GM23338 (cell line): ENCODE results near the gene GK2. TPM values are rescaled to one million over a fixed set of nuclear protein-coding genes. Genes with fewer than 3 reads are reported as not detected.

Experiments used
- ATAC-seq: fragments of 200-7000 bp; cut with Tn5 transposase; 3 replicates; pipeline ENCODE4 v1.9.1; 2020
- DNase-seq: peaks from one replicate; pipeline ENCODE4 v3.0.0-alpha.2; 2015; ENCODE audit warnings: low spot score
- H2AFZ ChIP-seq: fragments of 200-600 bp; sonication (generic); 2 replicates; pipeline ENCODE4 v1.8.0; 2016; ENCODE audit warnings: antibody characterized with exemption, mild to moderate bottlenecking, moderate library complexity
- H3F3A ChIP-seq: fragments of 200-600 bp; sonication (generic); replicated peaks from 2 replicates; pipeline ENCODE4 v1.8.0; 2017; ENCODE audit warnings: antibody characterized with exemption, mixed run types, low read depth
- H3K27ac ChIP-seq: fragments of 200-600 bp; sonication (generic); 2 replicates; pipeline ENCODE4 v1.6.1; 2016; ENCODE audit warnings: low read depth
- H3K27me3 ChIP-seq: fragments of 200-600 bp; sonication (generic); 2 replicates; pipeline ENCODE4 v1.8.0; 2016; ENCODE audit warnings: mild to moderate bottlenecking, mixed run types, moderate library complexity; ENCODE audit not compliant: insufficient read depth
- H3K36me3 ChIP-seq: fragments of 200-600 bp; sonication (generic); 2 replicates; pipeline ENCODE4 v1.8.0; 2016; ENCODE audit warnings: mild to moderate bottlenecking; ENCODE audit not compliant: insufficient read depth
- H3K4me1 ChIP-seq: fragments of 200-600 bp; sonication (generic); 2 replicates; pipeline ENCODE4 v1.8.0; 2016; ENCODE audit warnings: mild to moderate bottlenecking, moderate library complexity; ENCODE audit not compliant: insufficient read depth
- H3K4me2 ChIP-seq: fragments of 200-600 bp; sonication (generic); 2 replicates; pipeline ENCODE4 v1.7.1; 2017; ENCODE audit warnings: mixed run types
- H3K4me3 ChIP-seq: fragments of 200-600 bp; sonication (generic); 2 replicates; pipeline ENCODE4 v1.6.1; 2016; ENCODE audit warnings: mixed run types
- H3K79me2 ChIP-seq: fragments of 200-600 bp; sonication (generic); replicated peaks from 2 replicates; pipeline ENCODE4 v1.8.0; 2017; ENCODE audit warnings: mild to moderate bottlenecking; ENCODE audit not compliant: insufficient read depth
- H3K9me2 ChIP-seq: fragments of 200-600 bp; sonication (generic); 2 replicates; pipeline ENCODE4 v1.8.0; 2017; ENCODE audit not compliant: insufficient read depth
- H4K20me1 ChIP-seq: fragments of 200-600 bp; sonication (generic); replicated peaks from 2 replicates; pipeline ENCODE4 v1.8.0; 2017; ENCODE audit warnings: mild to moderate bottlenecking; ENCODE audit not compliant: insufficient read depth
- H3K27ac Mint-ChIP-seq: 2 replicates; pipeline ENCODE4 v1.8.0; 2020; ENCODE audit warnings: inconsistent platforms, mild to moderate bottlenecking, moderate library complexity, mixed read lengths
- H3K27me3 Mint-ChIP-seq: 3 replicates; pipeline ENCODE4 v1.8.0; 2022; ENCODE audit warnings: low read depth, mild to moderate bottlenecking, moderate library complexity, mixed read lengths, inconsistent platforms; ENCODE audit not compliant: insufficient read depth, poor library complexity
- H3K36me3 Mint-ChIP-seq: 3 replicates; pipeline ENCODE4 v1.8.0; 2021; ENCODE audit warnings: low read depth, mild to moderate bottlenecking, inconsistent platforms, moderate library complexity, mixed read lengths
- H3K4me1 Mint-ChIP-seq: 3 replicates; pipeline ENCODE4 v1.8.0; 2020; ENCODE audit warnings: mild to moderate bottlenecking, inconsistent platforms, mixed read lengths
- H3K4me3 Mint-ChIP-seq: 3 replicates; pipeline ENCODE4 v1.8.0; 2021; ENCODE audit warnings: moderate library complexity, mild to moderate bottlenecking, inconsistent platforms, mixed read lengths
- H3K9me3 Mint-ChIP-seq: 3 replicates; pipeline ENCODE4 v1.8.0; 2020; ENCODE audit warnings: moderate library complexity, mild to moderate bottlenecking, inconsistent platforms, mixed read lengths
- CREB1 ChIP-seq: fragments of 250-450 bp; sonication (Bioruptor Pico); IDR thresholded peaks from 2 replicates; pipeline ENCODE4 v1.5.0; 2020; ENCODE audit warnings: low read depth, mild to moderate bottlenecking, moderate library complexity
- CTCF ChIP-seq, 2 experiments: fragments of 200-600 bp in 1 of 2; sonication (generic) in 1 of 2; conservative IDR thresholded peaks; 2 replicates each; pipeline versions ENCODE4 v1.5.1 to v1.6.1; 2016 to 2017; ENCODE audit warnings: antibody characterized with exemption in 2 of 2, low read depth in 2 of 2, mild to moderate bottlenecking in 2 of 2, moderate library complexity in 1 of 2
- EZH2 ChIP-seq: fragments of 200-600 bp; sonication (generic); IDR thresholded peaks from one replicate; pipeline ENCODE4 v1.8.0; 2017; ENCODE audit warnings: antibody characterized with exemption, mild to moderate bottlenecking, low read depth; ENCODE audit not compliant: unreplicated experiment
- EZH2phosphoT487 ChIP-seq: fragments of 200-600 bp; sonication (generic); IDR thresholded peaks from one replicate; pipeline ENCODE4 v1.8.1; 2018; ENCODE audit warnings: antibody characterized with exemption; ENCODE audit not compliant: unreplicated experiment
- JUNB ChIP-seq: IDR thresholded peaks from one replicate; pipeline ENCODE4 v1.6.1; 2016; ENCODE audit warnings: antibody characterized with exemption; ENCODE audit not compliant: unreplicated experiment
- NANOG ChIP-seq: IDR thresholded peaks from 2 replicates; pipeline ENCODE4 v1.6.1; 2016; ENCODE audit warnings: antibody characterized with exemption, borderline replicate concordance
- POLR2AphosphoS5 ChIP-seq: IDR thresholded peaks from 2 replicates; pipeline ENCODE4 v1.6.1; 2016; ENCODE audit warnings: antibody characterized with exemption, low read depth
- STAT1 ChIP-seq: IDR thresholded peaks from one replicate; pipeline ENCODE4 v1.6.1; 2016; ENCODE audit warnings: antibody characterized with exemption; ENCODE audit not compliant: unreplicated experiment
- ZNF114 ChIP-seq: fragments of 250-450 bp; sonication (Bioruptor Pico); IDR thresholded peaks from 2 replicates; pipeline ENCODE4 v1.5.0; 2020; ENCODE audit warnings: mild to moderate bottlenecking, moderate library complexity
- ZNF331 ChIP-seq: fragments of 250-450 bp; sonication (Bioruptor Pico); IDR thresholded peaks from 2 replicates; pipeline ENCODE4 v1.5.0; 2020; ENCODE audit warnings: low read depth, mild to moderate bottlenecking, moderate library complexity
- polyA plus RNA-seq: library from polyadenylated mRNA; unstranded; fragments of >200 nt; fragmentation: Nextera tagmentation; extraction: Ambion mirVana; gene quantifications from 2 replicates; pipeline ENCODE4 v1.2.1, GENCODE V29; 2016
- total RNA-seq: library from RNA; depleted of rRNA; stranded (reverse); fragments of >200 nt; shearing (Covaris generic); gene quantifications from 2 replicates; pipeline ENCODE4 v1.2.3, GENCODE V29; 2014
- TF ChIP-seq, protein P1 (sequence below): fragments of 250-450 bp; sonication (Bioruptor Pico); IDR thresholded peaks from 2 replicates; pipeline ENCODE4 v1.5.0; 2020; ENCODE audit warnings: mild to moderate bottlenecking, moderate library complexity
- TF ChIP-seq, protein P2 (sequence below): IDR thresholded peaks from one replicate; pipeline ENCODE4 v1.6.1; 2018; ENCODE audit warnings: antibody characterized with exemption; ENCODE audit not compliant: unreplicated experiment

Gene GK2
- total and polyA plus RNA-seq, 2 experiments from 2014 or later: not detected

GRCh38 chr4:79439489-79439888 is 31.5 kb upstream of the GK2 start (continued):
- TF ChIP-seq STAT1 (no peak), EZH2phosphoT487 (no peak)

DNA sequence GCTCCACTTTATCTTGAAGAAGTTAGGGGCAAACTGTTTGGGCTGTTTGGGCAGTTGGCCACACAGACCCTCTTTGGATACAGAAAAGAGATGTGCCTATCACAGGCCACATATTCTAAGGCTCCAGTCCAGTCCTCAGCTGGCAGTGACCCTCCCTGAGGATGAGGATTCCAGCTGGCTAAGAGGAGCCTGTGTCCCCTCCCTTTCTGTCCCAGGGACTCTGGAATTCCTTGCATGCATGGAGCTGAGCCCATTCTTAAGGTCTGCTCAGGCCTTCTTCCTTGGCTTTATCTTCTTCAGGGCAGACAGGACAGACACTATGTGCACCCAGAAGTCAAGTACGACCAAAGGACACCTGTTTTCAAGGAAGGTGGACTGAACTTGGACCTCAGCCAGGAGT is 23.8 kb upstream of the GK2 start:
- Histone ChIP-seq H3F3A (no peaks in the 10 kb centered on the region), H3K79me2 (no peaks in the 10 kb centered on the region), H3K9me2 (no peaks in the 10 kb centered on the region), H3K27me3 (no peaks in the 10 kb centered on the region), H4K20me1 (no peaks in the 10 kb centered on the region), H3K36me3 (no peaks in the 10 kb centered on the region), H3K4me2 (no peak overlapping the region), H2AFZ (no peak overlapping the region), H3K27ac (no peak overlapping the region), H3K4me1 (no peaks in the 10 kb centered on the region), H3K4me3 (no peak overlapping the region)
- no peak overlapping the region for H3K4me3 Mint-ChIP-seq
- H3K9me3 Mint-ChIP-seq: no peaks in the 10 kb centered on the region
- H3K4me1 Mint-ChIP-seq: no peaks in the 10 kb centered on the region
- H3K36me3 Mint-ChIP-seq: no peaks in the 10 kb centered on the region
- H3K27ac Mint-ChIP-seq: no peak overlapping the region
- H3K27me3 Mint-ChIP-seq: no peaks in the 10 kb centered on the region
- ATAC-seq (no peak), DNase-seq (no peak)
- TF ChIP-seq EZH2phosphoT487: no peak
- no peak for TF ChIP-seq EZH2
- TF ChIP-seq, protein P1, sequence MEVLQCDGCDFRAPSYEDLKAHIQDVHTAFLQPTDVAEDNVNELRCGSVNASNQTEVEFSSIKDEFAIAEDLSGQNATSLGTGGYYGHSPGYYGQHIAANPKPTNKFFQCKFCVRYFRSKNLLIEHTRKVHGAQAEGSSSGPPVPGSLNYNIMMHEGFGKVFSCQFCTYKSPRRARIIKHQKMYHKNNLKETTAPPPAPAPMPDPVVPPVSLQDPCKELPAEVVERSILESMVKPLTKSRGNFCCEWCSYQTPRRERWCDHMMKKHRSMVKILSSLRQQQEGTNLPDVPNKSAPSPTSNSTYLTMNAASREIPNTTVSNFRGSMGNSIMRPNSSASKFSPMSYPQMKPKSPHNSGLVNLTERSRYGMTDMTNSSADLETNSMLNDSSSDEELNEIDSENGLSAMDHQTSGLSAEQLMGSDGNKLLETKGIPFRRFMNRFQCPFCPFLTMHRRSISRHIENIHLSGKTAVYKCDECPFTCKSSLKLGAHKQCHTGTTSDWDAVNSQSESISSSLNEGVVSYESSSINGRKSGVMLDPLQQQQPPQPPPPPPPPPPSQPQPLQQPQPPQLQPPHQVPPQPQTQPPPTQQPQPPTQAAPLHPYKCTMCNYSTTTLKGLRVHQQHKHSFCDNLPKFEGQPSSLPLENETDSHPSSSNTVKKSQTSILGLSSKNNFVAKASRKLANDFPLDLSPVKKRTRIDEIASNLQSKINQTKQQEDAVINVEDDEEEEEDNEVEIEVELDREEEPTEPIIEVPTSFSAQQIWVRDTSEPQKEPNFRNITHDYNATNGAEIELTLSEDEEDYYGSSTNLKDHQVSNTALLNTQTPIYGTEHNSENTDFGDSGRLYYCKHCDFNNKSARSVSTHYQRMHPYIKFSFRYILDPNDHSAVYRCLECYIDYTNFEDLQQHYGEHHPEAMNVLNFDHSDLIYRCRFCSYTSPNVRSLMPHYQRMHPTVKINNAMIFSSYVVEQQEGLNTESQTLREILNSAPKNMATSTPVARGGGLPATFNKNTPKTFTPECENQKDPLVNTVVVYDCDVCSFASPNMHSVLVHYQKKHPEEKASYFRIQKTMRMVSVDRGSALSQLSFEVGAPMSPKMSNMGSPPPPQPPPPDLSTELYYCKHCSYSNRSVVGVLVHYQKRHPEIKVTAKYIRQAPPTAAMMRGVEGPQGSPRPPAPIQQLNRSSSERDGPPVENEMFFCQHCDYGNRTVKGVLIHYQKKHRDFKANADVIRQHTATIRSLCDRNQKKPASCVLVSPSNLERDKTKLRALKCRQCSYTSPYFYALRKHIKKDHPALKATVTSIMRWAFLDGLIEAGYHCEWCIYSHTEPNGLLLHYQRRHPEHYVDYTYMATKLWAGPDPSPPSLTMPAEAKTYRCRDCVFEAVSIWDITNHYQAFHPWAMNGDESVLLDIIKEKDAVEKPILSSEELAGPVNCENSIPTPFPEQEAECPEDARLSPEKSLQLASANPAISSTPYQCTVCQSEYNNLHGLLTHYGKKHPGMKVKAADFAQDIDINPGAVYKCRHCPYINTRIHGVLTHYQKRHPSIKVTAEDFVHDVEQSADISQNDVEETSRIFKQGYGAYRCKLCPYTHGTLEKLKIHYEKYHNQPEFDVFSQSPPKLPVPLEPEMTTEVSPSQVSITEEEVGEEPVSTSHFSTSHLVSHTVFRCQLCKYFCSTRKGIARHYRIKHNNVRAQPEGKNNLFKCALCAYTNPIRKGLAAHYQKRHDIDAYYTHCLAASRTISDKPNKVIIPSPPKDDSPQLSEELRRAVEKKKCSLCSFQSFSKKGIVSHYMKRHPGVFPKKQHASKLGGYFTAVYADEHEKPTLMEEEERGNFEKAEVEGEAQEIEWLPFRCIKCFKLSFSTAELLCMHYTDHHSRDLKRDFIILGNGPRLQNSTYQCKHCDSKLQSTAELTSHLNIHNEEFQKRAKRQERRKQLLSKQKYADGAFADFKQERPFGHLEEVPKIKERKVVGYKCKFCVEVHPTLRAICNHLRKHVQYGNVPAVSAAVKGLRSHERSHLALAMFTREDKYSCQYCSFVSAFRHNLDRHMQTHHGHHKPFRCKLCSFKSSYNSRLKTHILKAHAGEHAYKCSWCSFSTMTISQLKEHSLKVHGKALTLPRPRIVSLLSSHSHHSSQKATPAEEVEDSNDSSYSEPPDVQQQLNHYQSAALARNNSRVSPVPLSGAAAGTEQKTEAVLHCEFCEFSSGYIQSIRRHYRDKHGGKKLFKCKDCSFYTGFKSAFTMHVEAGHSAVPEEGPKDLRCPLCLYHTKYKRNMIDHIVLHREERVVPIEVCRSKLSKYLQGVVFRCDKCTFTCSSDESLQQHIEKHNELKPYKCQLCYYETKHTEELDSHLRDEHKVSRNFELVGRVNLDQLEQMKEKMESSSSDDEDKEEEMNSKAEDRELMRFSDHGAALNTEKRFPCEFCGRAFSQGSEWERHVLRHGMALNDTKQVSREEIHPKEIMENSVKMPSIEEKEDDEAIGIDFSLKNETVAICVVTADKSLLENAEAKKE: no peak
- TF ChIP-seq STAT1: no peak
- TF ChIP-seq POLR2AphosphoS5: no peak
- no peak for TF ChIP-seq CREB1
- TF ChIP-seq CTCF (conservative IDR thresholded peaks at IDR 0.05; ENCODE audit: low read depth in 2 of 2): no peak
- TF ChIP-seq JUNB: no peak
- TF ChIP-seq ZNF114 (CRISPR knock-in tag): no peak
- TF ChIP-seq ZNF331: no peak
- no peak for TF ChIP-seq NANOG
- TF ChIP-seq, protein P2, sequence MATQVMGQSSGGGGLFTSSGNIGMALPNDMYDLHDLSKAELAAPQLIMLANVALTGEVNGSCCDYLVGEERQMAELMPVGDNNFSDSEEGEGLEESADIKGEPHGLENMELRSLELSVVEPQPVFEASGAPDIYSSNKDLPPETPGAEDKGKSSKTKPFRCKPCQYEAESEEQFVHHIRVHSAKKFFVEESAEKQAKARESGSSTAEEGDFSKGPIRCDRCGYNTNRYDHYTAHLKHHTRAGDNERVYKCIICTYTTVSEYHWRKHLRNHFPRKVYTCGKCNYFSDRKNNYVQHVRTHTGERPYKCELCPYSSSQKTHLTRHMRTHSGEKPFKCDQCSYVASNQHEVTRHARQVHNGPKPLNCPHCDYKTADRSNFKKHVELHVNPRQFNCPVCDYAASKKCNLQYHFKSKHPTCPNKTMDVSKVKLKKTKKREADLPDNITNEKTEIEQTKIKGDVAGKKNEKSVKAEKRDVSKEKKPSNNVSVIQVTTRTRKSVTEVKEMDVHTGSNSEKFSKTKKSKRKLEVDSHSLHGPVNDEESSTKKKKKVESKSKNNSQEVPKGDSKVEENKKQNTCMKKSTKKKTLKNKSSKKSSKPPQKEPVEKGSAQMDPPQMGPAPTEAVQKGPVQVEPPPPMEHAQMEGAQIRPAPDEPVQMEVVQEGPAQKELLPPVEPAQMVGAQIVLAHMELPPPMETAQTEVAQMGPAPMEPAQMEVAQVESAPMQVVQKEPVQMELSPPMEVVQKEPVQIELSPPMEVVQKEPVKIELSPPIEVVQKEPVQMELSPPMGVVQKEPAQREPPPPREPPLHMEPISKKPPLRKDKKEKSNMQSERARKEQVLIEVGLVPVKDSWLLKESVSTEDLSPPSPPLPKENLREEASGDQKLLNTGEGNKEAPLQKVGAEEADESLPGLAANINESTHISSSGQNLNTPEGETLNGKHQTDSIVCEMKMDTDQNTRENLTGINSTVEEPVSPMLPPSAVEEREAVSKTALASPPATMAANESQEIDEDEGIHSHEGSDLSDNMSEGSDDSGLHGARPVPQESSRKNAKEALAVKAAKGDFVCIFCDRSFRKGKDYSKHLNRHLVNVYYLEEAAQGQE: no peak
